HepG2 (cell line): Measurements from ENCODE around the gene SETD3. TPM values are rescaled to one million over a fixed set of nuclear protein-coding genes. Genes with fewer than 3 reads are reported as not detected.

ENCODE experiments used
- ATAC-seq: fragments of 200-7000 bp; cut with Tn5 transposase; 3 replicates; pipeline ENCODE4 v1.9.1; 2020; ENCODE audit warnings: mild to moderate bottlenecking, moderate library complexity
- BruUV-seq: library from RNA; stranded (reverse); fragments of 400-500 nt; replicated peaks from 2 replicates; lab custom pipeline; 2021; lab: Mats Ljungman, UMichigan
- CTCF ChIA-PET: fragments of 300-600 bp; formaldehyde crosslinking; extraction: SDS; loops from one replicate; lab custom pipeline; 2021; ENCODE audit warnings: low total read pairs, inconsistent platforms, low intra/inter-chr PET ratio; lab: Yijun Ruan, JAX
- POLR2A ChIA-PET: fragments of 350-600 bp; sonication (Branson Sonifier 250); formaldehyde crosslinking; loops from one replicate; lab custom pipeline; 2020; ENCODE audit warnings: antibody characterized with exemption, inconsistent platforms; lab: Yijun Ruan, JAX
- DNase-seq: peaks from one replicate; pipeline ENCODE4 v3.0.0-alpha.2; 2015; ENCODE audit warnings: low spot score
- FAIRE-seq: peaks from 3 replicates; lab custom pipeline; 2011; peaks lifted over from hg19 to GRCh38; lab: Jason Lieb, UNC
- H2AFZ ChIP-seq: one replicate; pipeline ENCODE4 v1.6.1; 2011; ENCODE audit warnings: low read length, inconsistent platforms
- H3K27ac ChIP-seq: fragments of 300-600 bp; 3 replicates; pipeline ENCODE4 v1.8.0; 2011; ENCODE audit warnings: mixed run types, mild to moderate bottlenecking, mixed read lengths, low read length, inconsistent platforms; ENCODE audit not compliant: insufficient read depth; ENCODE audit errors: extremely low read length
- H3K27me3 ChIP-seq, 2 experiments: fragments of 200-600 bp in 1 of 2; 2 replicates in 1 of 2; 3 replicates in 1 of 2; pipeline versions ENCODE4 v1.6.0 to v1.8.0; 2011; ENCODE audit warnings: low read length in 2 of 2, mild to moderate bottlenecking in 2 of 2, moderate library complexity in 2 of 2, inconsistent platforms in 1 of 2; ENCODE audit not compliant: insufficient read depth in 2 of 2, control insufficient read depth in 1 of 2
- H3K36me3 ChIP-seq, 2 experiments: fragments of 200-600 bp in 1 of 2; replicated peaks in 1 of 2; 2 replicates in 1 of 2; 3 replicates in 1 of 2; pipeline versions ENCODE4 v1.5.1 to v1.8.0; 2011; ENCODE audit warnings: low read length in 2 of 2, inconsistent platforms in 1 of 2; ENCODE audit not compliant: insufficient read depth in 2 of 2, control insufficient read depth in 1 of 2
- H3K4me1 ChIP-seq: 2 replicates; pipeline ENCODE4 v1.5.1; 2012; ENCODE audit warnings: low read length, inconsistent platforms; ENCODE audit not compliant: insufficient read depth
- H3K4me2 ChIP-seq: 2 replicates; pipeline ENCODE4 v1.6.0; 2011; ENCODE audit warnings: low read depth, low read length, inconsistent platforms
- H3K4me3 ChIP-seq, 3 experiments: fragments of 200-600 bp in 1 of 3; sonication (generic), shearing (Covaris generic) in 1 of 3; replicated peaks in 1 of 3; 2 replicates each; pipeline ENCODE4 v1.5.1; 2011 to 2016; ENCODE audit warnings: low read length in 3 of 3, inconsistent platforms in 2 of 3, low read depth in 2 of 3, mild to moderate bottlenecking in 2 of 3, control low read depth in 1 of 3, mixed read lengths in 1 of 3; ENCODE audit not compliant: insufficient read depth in 1 of 3
- H3K79me2 ChIP-seq: one replicate; pipeline ENCODE4 v1.6.1; 2011; ENCODE audit warnings: low read length, inconsistent platforms; ENCODE audit not compliant: insufficient read depth
- H3K9ac ChIP-seq: 2 replicates; pipeline ENCODE4 v1.6.0; 2011; ENCODE audit warnings: mild to moderate bottlenecking, low read depth, low read length, inconsistent platforms; ENCODE audit not compliant: insufficient read depth
- H3K9me3 ChIP-seq: 2 replicates; pipeline ENCODE4 v1.5.1; 2012; ENCODE audit warnings: mild to moderate bottlenecking, low read length
- H4K20me1 ChIP-seq: 2 replicates; pipeline ENCODE4 v1.6.0; 2011; ENCODE audit warnings: inconsistent platforms, mild to moderate bottlenecking, low read length, moderate library complexity; ENCODE audit not compliant: insufficient read depth
- GATAD2A ChIP-seq: IDR thresholded peaks from 2 replicates; pipeline ENCODE4 v1.6.1; 2016
- HNF4G ChIP-seq, 2 experiments: sonication (generic) in 1 of 2; formaldehyde crosslinking in 1 of 2; IDR thresholded peaks; 2 replicates each; pipeline versions ENCODE4 v1.4.0 to v1.6.1; 2011 to 2020; ENCODE audit warnings: borderline replicate concordance in 2 of 2, low read depth in 2 of 2, mild to moderate bottlenecking in 2 of 2, low read length in 1 of 2, missing genetic modification reagents in 1 of 2, moderate library complexity in 1 of 2
- HNRNPLL ChIP-seq: fragments of 200-400 bp; formaldehyde crosslinking; IDR thresholded peaks from 2 replicates; pipeline ENCODE4 v1.6.1; 2017; ENCODE audit warnings: mild to moderate bottlenecking, low read depth, low read length; ENCODE audit not compliant: poor library complexity, severe bottlenecking
- HOXA9 ChIP-seq: sonication (generic); formaldehyde crosslinking; IDR thresholded peaks from 2 replicates; pipeline ENCODE4 v1.8.1; 2022; ENCODE audit warnings: missing genetic modification reagents, mild to moderate bottlenecking, moderate library complexity, borderline replicate concordance
- JUND ChIP-seq: sonication (generic); formaldehyde crosslinking; IDR thresholded peaks from 2 replicates; pipeline ENCODE4 v1.8.0; 2022; ENCODE audit warnings: mild to moderate bottlenecking, missing genetic modification reagents
- KAT7 ChIP-seq: IDR thresholded peaks from 2 replicates; pipeline ENCODE4 v1.6.1; 2018; ENCODE audit warnings: borderline replicate concordance, missing compliant biosample characterization
- NR2F2 ChIP-seq: IDR thresholded peaks from 2 replicates; pipeline ENCODE4 v1.6.1; 2012; ENCODE audit warnings: low read depth, inconsistent platforms, borderline replicate concordance
- POLR2G ChIP-seq: fragments of 200-400 bp; formaldehyde crosslinking; IDR thresholded peaks from 2 replicates; pipeline ENCODE4 v1.6.1; 2018; ENCODE audit warnings: mild to moderate bottlenecking, low read depth, low read length, moderate library complexity
- YEATS2 ChIP-seq: sonication (generic); formaldehyde crosslinking; IDR thresholded peaks from 2 replicates; pipeline ENCODE4 v1.4.0; 2020; ENCODE audit warnings: missing genetic modification reagents, borderline replicate concordance
- ZBTB1 ChIP-seq: sonication (generic); formaldehyde crosslinking; IDR thresholded peaks from 2 replicates; pipeline ENCODE4 v1.4.0; 2020; ENCODE audit warnings: missing genetic modification reagents, borderline replicate concordance
- ZBTB8A ChIP-seq: sonication (generic); formaldehyde crosslinking; IDR thresholded peaks from 2 replicates; pipeline ENCODE4 v1.4.0; 2020; ENCODE audit warnings: mild to moderate bottlenecking, low read depth, missing genetic modification reagents, borderline replicate concordance
- ZFP36 ChIP-seq: fragments of 150-350 bp; IDR thresholded peaks from 2 replicates; pipeline ENCODE4 v1.6.1; 2018; ENCODE audit warnings: borderline replicate concordance, low read length, low read depth; ENCODE audit not compliant: partially characterized antibody
- ZNF264 ChIP-seq: sonication (generic); formaldehyde crosslinking; IDR thresholded peaks from 2 replicates; pipeline ENCODE4 v1.4.0; 2020; ENCODE audit warnings: missing genetic modification reagents
- ZNF3 ChIP-seq: IDR thresholded peaks from 2 replicates; pipeline ENCODE4 v1.7.0; 2017; ENCODE audit warnings: inconsistent platforms
- ZNF552 ChIP-seq: sonication (generic); formaldehyde crosslinking; IDR thresholded peaks from 2 replicates; pipeline ENCODE4 v1.9.0; 2022; ENCODE audit warnings: missing genetic modification reagents, mild to moderate bottlenecking, borderline replicate concordance
- ZNF605 ChIP-seq: sonication (generic); formaldehyde crosslinking; IDR thresholded peaks from 2 replicates; pipeline ENCODE4 v1.8.0; 2022; ENCODE audit warnings: mild to moderate bottlenecking, missing genetic modification reagents
- ZSCAN12 ChIP-seq: sonication (generic); formaldehyde crosslinking; IDR thresholded peaks from 2 replicates; pipeline ENCODE4 v1.9.0; 2021; ENCODE audit warnings: mild to moderate bottlenecking, missing genetic modification reagents
- WGBS: methylation state at CpG from one replicate; pipeline ENCODE4 v1.1.6; 2017; ENCODE audit warnings: low lambda C conversion rate; 5-methylcytosine and 5-hydroxymethylcytosine counted together
- in situ Hi-C: cut with HindIII; loops from 2 replicates; pipeline ENCODE4 v1.10.0; 2017; ENCODE audit warnings: low pct_unique_long_range_greater_than_20kb; ENCODE audit not compliant: extremely low pct_ligation_motif_present
- intact Hi-C: fragments of 100-400 bp; cut with micrococcal nuclease; formaldehyde crosslinking; loops from one replicate; pipeline ENCODE4 v1.10.0; 2022; ENCODE audit not compliant: unreplicated experiment
- polyA plus RNA-seq, 8 experiments: library from polyadenylated mRNA; depleted of rRNA in 3 of 8; stranded (reverse) in 7 of 8; unstranded in 1 of 8; fragments of >200 nt; fragmentation: Illumina TruSeq in 4 of 8; extraction: Trizol in 4 of 8; gene quantifications; 2 replicates each; pipeline versions ENCODE4 v1.2.1 to v1.2.3, GENCODE V29; 2011 to 2016; ENCODE audit warnings: low read depth in 4 of 8, missing spikeins in 1 of 8, mixed read lengths in 1 of 8; ENCODE audit not compliant: insufficient read depth in 1 of 8
- total RNA-seq, 5 experiments: library from RNA; depleted of rRNA; stranded (reverse); fragments of >200 nt; fragmentation: Illumina TruSeq; extraction: Trizol; gene quantifications; 2 replicates each; pipeline ENCODE4 v1.2.3, GENCODE V29; 2016; ENCODE audit warnings: low read depth in 1 of 5
- TF ChIP-seq, protein P1 (sequence below): sonication (generic); formaldehyde crosslinking; conservative IDR thresholded peaks from 2 replicates; pipeline ENCODE4 v1.4.0; 2020; ENCODE audit warnings: missing genetic modification reagents
- TF ChIP-seq, protein P2 (sequence below): sonication (generic); formaldehyde crosslinking; IDR thresholded peaks from 2 replicates; pipeline ENCODE4 v1.8.0; 2022; ENCODE audit warnings: missing genetic modification reagents, mild to moderate bottlenecking, inconsistent platforms, borderline replicate concordance

The SETD3 gene
- total and polyA plus RNA-seq, 2 of the 13 experiments (the other 11 are each of a cell fraction or from before 2014, with no cell fraction given): 30.3 to 67.1 TPM

DNA sequence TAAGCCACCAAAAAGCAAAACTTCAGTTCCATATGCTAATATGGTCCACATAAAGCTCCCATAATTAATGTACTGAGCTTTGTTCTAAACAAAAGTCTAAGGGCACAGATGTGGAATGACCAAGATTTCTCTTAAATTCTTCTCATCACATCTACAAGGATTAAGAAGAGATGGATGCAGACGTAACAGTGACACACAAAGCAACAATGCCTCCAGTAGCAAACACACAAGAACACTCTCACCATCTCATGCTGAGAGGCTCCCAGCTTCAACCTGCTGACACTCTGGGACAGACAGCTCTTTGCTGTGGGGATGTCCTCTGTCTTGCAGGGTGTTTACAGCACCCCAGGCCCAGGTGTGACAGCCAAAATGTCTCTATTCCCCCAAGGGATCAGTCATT, 48.2 kb downstream of the SETD3 start:
- H3K27ac ChIP-seq: no peak overlapping the region
- H3K9me3 ChIP-seq: 0 out of 2 replicates have a peak, but pooled peaks cover 6% of the 10 kb centered on the region
- H3K4me2 ChIP-seq: no peak overlapping the region
- ATAC-seq (no peak), FAIRE-seq (no peak), DNase-seq (no peak)
- H3K9ac ChIP-seq: no peak overlapping the region
- TF ChIP-seq NR2F2: no peak
- TF ChIP-seq HNRNPLL: no peak
- TF ChIP-seq ZBTB1: no peak
- TF ChIP-seq JUND (CRISPR knock-in tag): no peak
- no peak for TF ChIP-seq ZNF552 (CRISPR knock-in tag)
- TF ChIP-seq KAT7: no peak
- no TSS peak for BruUV-seq
- ChIA-PET CTCF (no interaction called here), POLR2A (no interaction called here)
- 94% methylated on average over 1 of the region's 1 CpG for WGBS
- intact Hi-C loops (no loop called here), in situ Hi-C loops (no loop called here)
- H2AFZ ChIP-seq: no peak overlapping the region
- H3K36me3 ChIP-seq: peaks cover 8 to 27% of the 10 kb centered on the region in 2 experiments
- no peaks in the 10 kb centered on the region for H3K27me3 ChIP-seq
- no peaks in the 10 kb centered on the region for H4K20me1 ChIP-seq
- H3K4me3 ChIP-seq: no peak overlapping the region
- no peaks in the 10 kb centered on the region for H3K79me2 ChIP-seq
- no peaks in the 10 kb centered on the region for H3K4me1 ChIP-seq

DNA sequence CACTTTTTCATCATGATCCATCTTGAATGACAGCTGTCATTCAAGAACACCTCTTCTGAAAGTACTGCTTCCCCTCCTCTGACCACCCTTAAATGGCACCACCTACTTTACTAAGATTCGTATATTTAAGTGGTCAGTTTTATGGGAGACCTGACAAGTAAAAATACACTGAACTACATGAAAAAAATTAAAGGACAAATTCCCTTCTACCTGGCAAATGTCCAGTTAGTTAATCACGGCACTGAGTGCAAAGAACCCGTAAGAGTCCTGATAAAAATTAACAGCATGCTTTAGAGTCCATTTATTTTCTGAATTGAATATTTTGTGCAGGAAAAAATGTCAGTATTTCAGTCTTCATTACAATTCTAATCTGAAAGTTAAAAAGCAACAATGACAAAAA, 48.7 kb downstream of the SETD3 start:
- CTCF ChIA-PET: no interaction called here
- TF ChIP-seq ZBTB8A (CRISPR knock-in tag) (no peak), YEATS2 (CRISPR knock-in tag) (no peak), ZNF3 (CRISPR knock-in tag) (no peak), ZNF264 (CRISPR knock-in tag) (no peak), ZSCAN12 (CRISPR knock-in tag) (no peak), GATAD2A (no peak), HNF4G (IDR thresholded peaks at IDR 0.05; ENCODE audit: borderline replicate concordance, low read depth, low read length) (no peak), HNF4G (CRISPR knock-in tag; IDR thresholded peaks at IDR 0.05; ENCODE audit: borderline replicate concordance, low read depth) (no peak), ZFP36 (no peak), HOXA9 (CRISPR knock-in tag) (no peak), ZNF605 (no peak), POLR2G (no peak)
- TF ChIP-seq, protein P1, sequence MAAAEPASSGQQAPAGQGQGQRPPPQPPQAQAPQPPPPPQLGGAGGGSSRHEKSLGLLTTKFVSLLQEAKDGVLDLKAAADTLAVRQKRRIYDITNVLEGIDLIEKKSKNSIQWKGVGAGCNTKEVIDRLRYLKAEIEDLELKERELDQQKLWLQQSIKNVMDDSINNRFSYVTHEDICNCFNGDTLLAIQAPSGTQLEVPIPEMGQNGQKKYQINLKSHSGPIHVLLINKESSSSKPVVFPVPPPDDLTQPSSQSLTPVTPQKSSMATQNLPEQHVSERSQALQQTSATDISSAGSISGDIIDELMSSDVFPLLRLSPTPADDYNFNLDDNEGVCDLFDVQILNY: no peak
- TF ChIP-seq, protein P2, sequence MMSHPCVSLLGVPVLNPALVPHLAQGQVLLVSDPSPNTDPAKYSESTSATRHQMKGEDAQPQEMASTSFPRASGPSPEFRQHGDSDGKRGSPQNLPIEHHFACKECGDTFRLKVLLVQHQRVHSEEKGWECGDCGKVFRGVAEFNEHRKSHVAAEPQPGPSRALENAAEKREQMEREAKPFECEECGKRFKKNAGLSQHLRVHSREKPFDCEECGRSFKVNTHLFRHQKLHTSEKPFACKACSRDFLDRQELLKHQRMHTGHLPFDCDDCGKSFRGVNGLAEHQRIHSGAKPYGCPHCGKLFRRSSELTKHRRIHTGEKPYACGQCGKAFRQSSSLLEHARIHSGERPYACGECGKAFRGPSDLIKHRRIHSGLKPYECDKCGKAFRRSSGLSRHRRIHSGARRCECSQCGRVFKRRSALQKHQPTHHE (CRISPR knock-in tag): no peak

More for the DNA sequence above, 48.7 kb downstream of the SETD3 start:
- FAIRE-seq: no peak
- POLR2A ChIA-PET: no interaction called here
- intact Hi-C loops (no loop called here), in situ Hi-C loops (no loop called here)
- no peak for DNase-seq
- Histone ChIP-seq H3K9ac (no peak overlapping the region), H3K79me2 (no peaks in the 10 kb centered on the region), H3K27ac (no peak overlapping the region), H3K27me3 (no peaks in the 10 kb centered on the region), H3K36me3 (peaks cover 4 to 23% of the 10 kb centered on the region in 2 experiments), H2AFZ (no peak overlapping the region), H3K4me1 (no peaks in the 10 kb centered on the region), H3K4me2 (no peak overlapping the region), H4K20me1 (no peaks in the 10 kb centered on the region), H3K9me3 (0 out of 2 replicates have a peak, but pooled peaks cover 6% of the 10 kb centered on the region), H3K4me3 (no peak overlapping the region)
- WGBS: 94% methylated on average over 3 of the region's 3 CpGs
- no peak for ATAC-seq
- BruUV-seq: no TSS peak
